Caco-2 (cell line): ENCODE results near the gene LDLRAD2. TPM values are rescaled to one million over a fixed set of nuclear protein-coding genes. Genes with fewer than 3 reads are reported as not detected.
A peak's percentile ranks its signal among the peaks of the same experiment; 100 is the strongest.

Experiments
- BruUV-seq: library from RNA; stranded (reverse); fragments of 400-500 nt; replicated peaks from 2 replicates; lab custom pipeline; 2021; lab: Mats Ljungman, UMichigan
- CTCF ChIA-PET: fragments of 300-600 bp; sonication (Branson Sonifier 250); formaldehyde crosslinking; loops from one replicate; lab custom pipeline; 2022; ENCODE audit warnings: antibody characterized with exemption; lab: Charles Lee
- POLR2A ChIA-PET: fragments of 300-600 bp; sonication (Branson Sonifier 250); formaldehyde crosslinking; loops from one replicate; lab custom pipeline; 2022; ENCODE audit warnings: antibody characterized with exemption; lab: Charles Lee
- DNase-seq, 2 experiments: peaks; one replicate each; pipeline versions ENCODE4 v3.0.0 to v3.0.0-alpha.2; 2020 to 2022
- H3K27me3 ChIP-seq: replicated peaks from 2 replicates; pipeline ENCODE4 v1.6.0; 2011; ENCODE audit warnings: low read length; ENCODE audit not compliant: control insufficient read depth, insufficient read depth
- H3K36me3 ChIP-seq: 2 replicates; pipeline ENCODE4 v1.5.1; 2011; ENCODE audit warnings: low read length; ENCODE audit not compliant: control insufficient read depth, insufficient read depth
- H3K4me1 ChIP-seq: fragments of 250-450 bp; sonication (Bioruptor Pico); 2 replicates; pipeline ENCODE4 v1.5.1; 2020; ENCODE audit warnings: mild to moderate bottlenecking
- H3K4me3 ChIP-seq: 2 replicates; pipeline ENCODE4 v1.5.1; 2011; ENCODE audit warnings: low read depth, mild to moderate bottlenecking, control low read depth, low read length
- H3K9me3 ChIP-seq: fragments of 250-450 bp; sonication (Bioruptor Pico); 2 replicates; pipeline ENCODE4 v1.5.1; 2020; ENCODE audit warnings: mild to moderate bottlenecking, moderate library complexity
- H3K27ac Mint-ChIP-seq: one replicate; pipeline ENCODE4 v1.8.0; 2022; ENCODE audit warnings: mixed read lengths; ENCODE audit not compliant: unreplicated experiment
- H3K27me3 Mint-ChIP-seq: one replicate; pipeline ENCODE4 v1.8.0; 2022; ENCODE audit warnings: mixed read lengths; ENCODE audit not compliant: insufficient read depth, unreplicated experiment
- H3K36me3 Mint-ChIP-seq: one replicate; pipeline ENCODE4 v1.8.0; 2022; ENCODE audit warnings: mild to moderate bottlenecking, mixed read lengths; ENCODE audit not compliant: insufficient read depth, unreplicated experiment
- H3K4me1 Mint-ChIP-seq: one replicate; pipeline ENCODE4 v1.8.0; 2022; ENCODE audit warnings: low read depth, mixed read lengths; ENCODE audit not compliant: unreplicated experiment
- H3K4me3 Mint-ChIP-seq: one replicate; pipeline ENCODE4 v1.8.0; 2022; ENCODE audit warnings: mild to moderate bottlenecking, moderate library complexity, mixed read lengths; ENCODE audit not compliant: unreplicated experiment
- H3K9me3 Mint-ChIP-seq: one replicate; pipeline ENCODE4 v1.8.0; 2022; ENCODE audit warnings: mixed read lengths; ENCODE audit not compliant: unreplicated experiment
- CTCF ChIP-seq, 2 experiments: fragments of 200-600 bp in 1 of 2; IDR thresholded peaks; 1 replicate in 1 of 2; 2 replicates in 1 of 2; pipeline versions ENCODE4 v1.5.1 to v1.8.0; 2011 to 2022; ENCODE audit warnings: antibody characterized with exemption in 1 of 2, control low read depth in 1 of 2, inconsistent platforms in 1 of 2, low read depth in 1 of 2, low read length in 1 of 2, mild to moderate bottlenecking in 1 of 2, moderate library complexity in 1 of 2; ENCODE audit not compliant: insufficient read depth in 1 of 2, severe bottlenecking in 1 of 2, unreplicated experiment in 1 of 2
- intact Hi-C: fragments of 100-400 bp; cut with micrococcal nuclease; formaldehyde crosslinking; loops from one replicate; pipeline ENCODE4 v1.10.0; 2022; ENCODE audit not compliant: unreplicated experiment
- total RNA-seq: library from RNA; stranded (reverse); gene quantifications from 2 replicates; pipeline ENCODE4 v1.2.3, GENCODE V29; 2022

Gene LDLRAD2
- total RNA-seq, 1 experiment from 2014 or later, result not detected

- POLR2A ChIA-PET, result no interaction called here
- BruUV-seq, result no TSS peak
- Histone ChIP-seq H3K9me3 (no peaks in the 10 kb centered on the region), H3K4me1 (no peaks in the 10 kb centered on the region), H3K36me3 (peaks cover 12% of the 10 kb centered on the region), H3K27me3 (no peaks in the 10 kb centered on the region), H3K4me3 (no peak overlapping the region)
- CTCF ChIA-PET, result no interaction called here
- no peak for TF ChIP-seq CTCF (IDR thresholded peaks at IDR 0.05; ENCODE audit: insufficient read depth in 1 of 2, low read depth in 1 of 2, low read length in 1 of 2, severe bottlenecking in 1 of 2, unreplicated experiment in 1 of 2)
- H3K4me1 Mint-ChIP-seq, result peaks cover 7% of the 10 kb centered on the region
- no peak overlapping the region for H3K4me3 Mint-ChIP-seq
- H3K27me3 Mint-ChIP-seq, result no peaks in the 10 kb centered on the region
- H3K27ac Mint-ChIP-seq, result no peak overlapping the region
- peaks cover 65% of the 10 kb centered on the region for H3K36me3 Mint-ChIP-seq
- intact Hi-C loops, result no loop called here
- H3K9me3 Mint-ChIP-seq, result no peaks in the 10 kb centered on the region
- no peak for DNase-seq
Measured at GRCh38 chr1:21854751-21855131, 42.7 kb downstream of the LDLRAD2 start.

GRCh38 chr1:21855257-21856096 lies 43.4 kb downstream of the LDLRAD2 start:
- Histone ChIP-seq H3K27me3 (no peaks in the 10 kb centered on the region), H3K4me1 (no peaks in the 10 kb centered on the region), H3K4me3 (no peak overlapping the region), H3K9me3 (no peaks in the 10 kb centered on the region), H3K36me3 (peaks cover 15% of the 10 kb centered on the region)
- CTCF ChIA-PET, result no interaction called here
- no TSS peak for BruUV-seq
- intact Hi-C loops, result no loop called here
- DNase-seq, result no peak
- H3K27ac Mint-ChIP-seq, result no peak overlapping the region
- TF ChIP-seq CTCF (IDR thresholded peaks at IDR 0.05; ENCODE audit: insufficient read depth in 1 of 2, low read depth in 1 of 2, low read length in 1 of 2, severe bottlenecking in 1 of 2, unreplicated experiment in 1 of 2), result no peak
- H3K4me3 Mint-ChIP-seq, result no peak overlapping the region
- peaks cover 73% of the 10 kb centered on the region for H3K36me3 Mint-ChIP-seq
- no peaks in the 10 kb centered on the region for H3K9me3 Mint-ChIP-seq
- no peaks in the 10 kb centered on the region for H3K27me3 Mint-ChIP-seq
- POLR2A ChIA-PET, result no interaction called here
- peaks cover 7% of the 10 kb centered on the region for H3K4me1 Mint-ChIP-seq

GRCh38 chr1:21857142-21857839 lies 45.2 kb downstream of the LDLRAD2 start:
- intact Hi-C loops, result no loop called here
- Histone ChIP-seq H3K4me1 (no peaks in the 10 kb centered on the region), H3K4me3 (no peak overlapping the region), H3K9me3 (no peaks in the 10 kb centered on the region), H3K27me3 (no peaks in the 10 kb centered on the region), H3K36me3 (peaks cover 15% of the 10 kb centered on the region)
- no peak for TF ChIP-seq CTCF (IDR thresholded peaks at IDR 0.05; ENCODE audit: insufficient read depth in 1 of 2, low read depth in 1 of 2, low read length in 1 of 2, severe bottlenecking in 1 of 2, unreplicated experiment in 1 of 2)
- ChIA-PET CTCF (no interaction called here), POLR2A (no interaction called here)
- H3K9me3 Mint-ChIP-seq, result no peaks in the 10 kb centered on the region
- H3K4me1 Mint-ChIP-seq, result peaks cover 7% of the 10 kb centered on the region
- H3K36me3 Mint-ChIP-seq, result peaks cover 77% of the 10 kb centered on the region
- no TSS peak for BruUV-seq
- H3K27me3 Mint-ChIP-seq, result no peaks in the 10 kb centered on the region
- DNase-seq, result no peak
- no peak overlapping the region for H3K4me3 Mint-ChIP-seq
- H3K27ac Mint-ChIP-seq, result peak overlapping the region; percentile 60
